CD8-positive, alpha-beta memory T cell (primary cell): Measurements from ENCODE around the gene TRPM8. TPM values are rescaled to one million over a fixed set of nuclear protein-coding genes. Genes with fewer than 3 reads are reported as not detected.
A peak's percentile ranks its signal among the peaks of the same experiment; 100 is the strongest.

Experiments used
- CTCF ChIA-PET: fragments of 350-600 bp; sonication (Branson Sonifier 250); formaldehyde crosslinking; loops from one replicate; lab custom pipeline; 2021; ENCODE audit warnings: antibody characterized with exemption; lab: Charles Lee
- POLR2A ChIA-PET: fragments of 350-600 bp; sonication (Branson Sonifier 250); formaldehyde crosslinking; loops from one replicate; lab custom pipeline; 2021; ENCODE audit warnings: antibody characterized with exemption; lab: Charles Lee
- DNase-seq, 5 donors: peaks; one replicate each; pipeline versions ENCODE4 v3.0.0 to v3.0.0-alpha.2; 2020 to 2022; ENCODE audit warnings: mixed read lengths in 1 of 5
- H3K27ac ChIP-seq: one replicate; pipeline ENCODE4 v1.7.0; 2013; ENCODE audit warnings: low read depth, mild to moderate bottlenecking, low read length, moderate library complexity
- H3K27me3 ChIP-seq: 2 replicates; pipeline ENCODE4 v1.7.0; 2013; ENCODE audit warnings: low read length, mild to moderate bottlenecking; ENCODE audit not compliant: insufficient read depth, poor library complexity, severe bottlenecking
- H3K36me3 ChIP-seq: 2 replicates; pipeline ENCODE4 v1.7.0; 2013; ENCODE audit warnings: mild to moderate bottlenecking, low read length, moderate library complexity; ENCODE audit not compliant: insufficient read depth
- H3K4me1 ChIP-seq: 2 replicates; pipeline ENCODE4 v1.7.0; 2013; ENCODE audit warnings: mild to moderate bottlenecking, low read length, moderate library complexity; ENCODE audit not compliant: insufficient read depth
- H3K4me3 ChIP-seq: 2 replicates; pipeline ENCODE4 v1.7.0; 2013; ENCODE audit warnings: mild to moderate bottlenecking, low read length
- H3K9me3 ChIP-seq: 2 replicates; pipeline ENCODE4 v1.7.0; 2013; ENCODE audit warnings: mild to moderate bottlenecking, low read length
- H3K27ac Mint-ChIP-seq, 8 donors: one replicate each; pipeline ENCODE4 v1.8.0; 2020 to 2021; ENCODE audit warnings: mixed read lengths in 8 of 8, mild to moderate bottlenecking in 6 of 8, inconsistent platforms in 3 of 8, moderate library complexity in 3 of 8
- H3K27me3 Mint-ChIP-seq, 2 donors: one replicate each; pipeline ENCODE4 v1.8.0; 2020 to 2021; ENCODE audit warnings: mixed read lengths in 2 of 2, mild to moderate bottlenecking in 1 of 2, moderate library complexity in 1 of 2
- H3K36me3 Mint-ChIP-seq, 3 donors: one replicate each; pipeline ENCODE4 v1.8.0; 2020 to 2021; ENCODE audit warnings: mixed read lengths in 3 of 3, inconsistent platforms in 1 of 3, mild to moderate bottlenecking in 1 of 3
- H3K4me1 Mint-ChIP-seq, 3 donors: one replicate each; pipeline ENCODE4 v1.8.0; 2020 to 2021; ENCODE audit warnings: mixed read lengths in 3 of 3, inconsistent platforms in 1 of 3, mild to moderate bottlenecking in 1 of 3
- H3K4me3 Mint-ChIP-seq, 7 donors: one replicate each; pipeline ENCODE4 v1.8.0; 2020 to 2021; ENCODE audit warnings: mixed read lengths in 7 of 7, mild to moderate bottlenecking in 6 of 7, moderate library complexity in 4 of 7, inconsistent platforms in 2 of 7
- H3K9me3 Mint-ChIP-seq, 5 donors: one replicate each; pipeline ENCODE4 v1.8.0; 2020 to 2022; ENCODE audit warnings: mixed read lengths in 5 of 5, mild to moderate bottlenecking in 3 of 5, moderate library complexity in 2 of 5, inconsistent platforms in 1 of 5
- polyA plus RNA-seq: library from polyadenylated mRNA; unstranded; fragments of 300-500 nt; fragmentation: Illumina TruSeq; gene quantifications from one replicate; pipeline ENCODE4 v1.2.3, GENCODE V29; 2021
- total RNA-seq, 2 experiments: library from RNA; stranded (reverse); gene quantifications; one replicate each; pipeline ENCODE4 v1.2.3, GENCODE V29; 2021

Gene TRPM8
- total and polyA plus RNA-seq, 3 experiments from 2014 or later: not detected

DNA sequence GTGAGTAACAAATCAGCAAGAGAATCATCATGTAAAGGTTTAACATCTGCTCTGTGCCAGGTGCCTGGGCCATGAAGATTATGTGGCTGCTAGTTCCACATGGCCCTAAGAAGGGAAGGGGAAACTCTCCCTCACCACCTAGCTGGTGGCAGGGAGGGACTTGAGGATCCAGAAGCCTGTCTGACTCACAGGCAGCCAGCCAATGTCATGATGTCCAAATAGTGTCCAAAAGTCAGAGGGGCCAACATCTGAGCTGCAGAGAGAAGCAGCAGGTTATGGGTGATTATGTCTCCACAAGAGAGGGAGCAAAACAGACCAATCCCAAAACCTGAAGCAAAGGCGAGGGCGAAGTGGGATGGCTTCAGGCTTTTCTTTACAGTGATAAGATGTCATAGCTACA is 71.4 kb downstream of the TRPM8 start:
- no peak overlapping the region for H3K27ac ChIP-seq
- no peak overlapping the region for H3K4me3 ChIP-seq
- CTCF ChIA-PET: interaction anchor here (1.8 kb wide), 1 partner anchor 11 kb away, joined by 9 read pairs; no protein-coding TSS in a partner anchor
- DNase-seq: no peak
- H3K4me1 ChIP-seq: peaks cover 39% of the 10 kb centered on the region
- Mint-ChIP-seq H3K27me3 (no peaks in the 10 kb centered on the region), H3K36me3 (peaks cover 8 to 49% (median 18%) of the 10 kb centered on the region in 3 donors), H3K4me1 (peaks cover 52 to 63% (median 56%) of the 10 kb centered on the region in 3 donors), H3K9me3 (peaks cover 19 to 42% (median 25%) of the 10 kb centered on the region in 5 donors), H3K27ac (peak overlapping the region in 5 of 8 donors; percentile 64 to 81 (median 70)), H3K4me3 (peak overlapping the region in 4 of 7 donors; percentile 11 to 56 (median 39))
- POLR2A ChIA-PET: no interaction called here
- H3K36me3 ChIP-seq: no peaks in the 10 kb centered on the region
- no peaks in the 10 kb centered on the region for H3K27me3 ChIP-seq
- peaks cover 16% of the 10 kb centered on the region for H3K9me3 ChIP-seq

DNA sequence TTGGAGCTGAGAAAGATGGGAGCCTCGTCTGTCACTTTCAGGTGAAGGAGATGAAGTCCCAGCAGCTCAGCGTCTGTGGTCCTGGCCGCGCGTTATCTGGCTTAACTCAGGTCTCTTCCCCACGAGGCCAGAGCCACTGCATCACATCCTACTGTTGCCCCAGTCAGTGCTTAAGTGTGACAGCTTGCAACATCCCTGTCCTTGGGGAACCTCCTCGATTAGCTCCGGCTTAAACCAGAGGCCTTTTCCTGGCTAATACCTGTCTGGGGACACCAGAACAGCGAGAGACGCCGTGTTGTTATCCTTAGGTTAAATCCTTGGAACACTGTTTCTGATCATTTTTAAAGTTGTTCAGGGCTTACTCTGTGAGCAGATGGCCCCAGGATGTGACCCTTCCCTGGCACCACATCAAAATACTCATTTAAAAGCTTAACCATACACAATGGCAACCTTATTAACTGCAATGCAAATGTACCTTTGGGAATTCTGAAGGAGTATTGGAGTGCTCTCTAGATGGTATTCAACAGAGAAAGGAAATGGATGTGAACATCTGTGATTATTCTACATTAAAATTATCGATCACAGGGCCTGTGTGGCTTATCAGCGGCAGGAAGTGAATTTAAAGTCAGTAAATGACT is 72.2 kb downstream of the TRPM8 start:
- DNase-seq: no peak
- Histone ChIP-seq H3K27ac (no peak overlapping the region), H3K9me3 (peaks cover 16% of the 10 kb centered on the region), H3K4me3 (peak overlapping the region; percentile 29), H3K36me3 (no peaks in the 10 kb centered on the region), H3K4me1 (peaks cover 39% of the 10 kb centered on the region), H3K27me3 (no peaks in the 10 kb centered on the region)
- Mint-ChIP-seq H3K27me3 (no peaks in the 10 kb centered on the region), H3K36me3 (peaks cover 8 to 49% (median 18%) of the 10 kb centered on the region in 3 donors), H3K27ac (peak overlapping the region in 5 of 8 donors; percentile 47 to 89 (median 78)), H3K4me1 (peaks cover 60 to 69% (median 63%) of the 10 kb centered on the region in 3 donors), H3K9me3 (peaks cover 19 to 40% (median 25%) of the 10 kb centered on the region in 5 donors), H3K4me3 (peak overlapping the region in 2 of 7 donors; percentile 33 to 38)
- CTCF ChIA-PET: interaction anchor here (1.1 to 1.8 kb wide), 3 partner anchors 9 to 13 kb away, joined by 3 to 9 read pairs (median 3); no protein-coding TSS in a partner anchor
- POLR2A ChIA-PET: interaction anchor here (0.6 to 1.1 kb wide), 2 partner anchors 148 to 303 kb away, joined by 7 read pairs; no protein-coding TSS in a partner anchor

- no peaks in the 10 kb centered on the region for H3K27me3 ChIP-seq
- Mint-ChIP-seq H3K27me3 (no peaks in the 10 kb centered on the region), H3K27ac (peak overlapping the region; percentile 61 to 95 (median 83)), H3K9me3 (peaks cover 19 to 35% (median 25%) of the 10 kb centered on the region in 5 donors), H3K4me1 (peaks cover 70 to 72% (median 72%) of the 10 kb centered on the region in 3 donors), H3K4me3 (peak overlapping the region; percentile 10 to 67 (median 62)), H3K36me3 (peaks cover 8 to 43% (median 18%) of the 10 kb centered on the region in 3 donors)
- H3K36me3 ChIP-seq: no peaks in the 10 kb centered on the region
- no peak overlapping the region for H3K27ac ChIP-seq
- H3K4me3 ChIP-seq: peak overlapping the region; percentile 29
- peaks cover 16% of the 10 kb centered on the region for H3K9me3 ChIP-seq
- ChIA-PET CTCF (interaction anchor here (1.0 to 1.8 kb wide), 5 partner anchors 8 to 300 kb away, joined by 3 to 9 read pairs (median 4); no protein-coding TSS in a partner anchor), POLR2A (interaction anchor here (0.6 to 1.1 kb wide), 3 partner anchors 147 to 304 kb away, joined by 3 to 7 read pairs (median 7); no protein-coding TSS in a partner anchor)
- peak; percentile 52 to 86 (median 80) for DNase-seq
- H3K4me1 ChIP-seq: peaks cover 39% of the 10 kb centered on the region
Measured at GRCh38 chr2:233990261-233990798, 73.2 kb downstream of the TRPM8 start.

DNA sequence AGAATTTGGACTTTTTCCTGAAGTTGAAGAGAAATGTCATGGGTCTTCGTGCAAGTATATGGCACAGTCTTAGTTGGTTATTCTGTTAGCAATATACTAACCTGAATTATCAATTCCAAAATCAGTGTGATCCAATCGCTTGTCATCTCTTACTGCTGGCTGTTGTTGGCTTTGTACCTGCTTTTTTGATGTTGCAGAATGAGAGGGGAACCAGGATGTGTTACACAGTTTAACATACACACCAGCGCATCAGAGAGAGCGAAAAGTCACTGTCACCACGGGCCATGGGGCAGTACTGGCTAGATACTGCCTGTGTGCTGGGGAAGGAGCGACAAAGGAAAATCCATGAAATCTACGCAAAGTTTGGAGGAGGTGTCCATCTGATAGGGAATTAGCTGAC is 74.0 kb downstream of the TRPM8 start:
- H3K36me3 Mint-ChIP-seq: peaks cover 8 to 41% (median 18%) of the 10 kb centered on the region in 3 donors
- CTCF ChIA-PET: interaction anchor here (1.3 kb wide), 1 partner anchor 299 kb away, joined by 4 read pairs; no protein-coding TSS in a partner anchor
- POLR2A ChIA-PET: interaction anchor here (0.6 kb wide), 1 partner anchor 303 kb away, joined by 3 read pairs; no protein-coding TSS in a partner anchor
- Histone ChIP-seq H3K27me3 (no peaks in the 10 kb centered on the region), H3K9me3 (peaks cover 16% of the 10 kb centered on the region), H3K27ac (no peak overlapping the region), H3K4me1 (peaks cover 39% of the 10 kb centered on the region), H3K4me3 (peak overlapping the region; percentile 7), H3K36me3 (no peaks in the 10 kb centered on the region)
- DNase-seq: peak in 2 of 5 donors; percentile 19 to 31
- H3K4me1 Mint-ChIP-seq: peaks cover 72 to 81% (median 75%) of the 10 kb centered on the region in 3 donors
- peak overlapping the region; percentile 76 to 95 (median 82) for H3K27ac Mint-ChIP-seq
- H3K9me3 Mint-ChIP-seq: peaks cover 19 to 35% (median 25%) of the 10 kb centered on the region in 5 donors
- no peaks in the 10 kb centered on the region for H3K27me3 Mint-ChIP-seq
- peak overlapping the region in 6 of 7 donors; percentile 52 to 72 (median 64) for H3K4me3 Mint-ChIP-seq

- Histone ChIP-seq H3K4me1 (peaks cover 39% of the 10 kb centered on the region), H3K27ac (no peak overlapping the region)
Measured at GRCh38 chr2:233992513-233993217, 75.5 kb downstream of the TRPM8 start.

DNA sequence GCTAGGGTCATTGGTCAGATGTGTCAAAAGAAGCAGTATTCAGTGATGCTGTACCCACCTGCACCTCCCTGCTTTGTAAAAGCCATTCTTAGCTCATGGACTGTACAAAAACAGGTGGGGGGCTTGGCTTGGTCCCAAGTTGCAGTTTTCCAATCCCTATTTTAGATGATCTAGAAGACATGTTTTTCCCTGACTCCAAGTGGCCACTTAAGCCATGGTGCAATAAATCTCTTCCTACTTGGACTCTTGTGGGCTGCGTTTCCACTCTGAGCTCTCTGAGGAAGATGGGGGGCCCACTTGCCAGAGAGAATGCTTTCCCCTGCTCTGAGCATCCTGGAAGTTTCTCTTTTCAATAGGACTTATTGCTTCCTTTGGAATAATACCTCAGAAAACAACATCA is 76.3 kb downstream of the TRPM8 start:
- peaks cover 42% of the 10 kb centered on the region for H3K4me1 ChIP-seq
- CTCF ChIA-PET: no interaction called here
- Mint-ChIP-seq H3K4me1 (peaks cover 74 to 90% (median 82%) of the 10 kb centered on the region in 3 donors), H3K4me3 (peak overlapping the region in 1 of 7 donors; percentile 43), H3K27me3 (no peaks in the 10 kb centered on the region), H3K9me3 (peaks cover 11 to 23% (median 20%) of the 10 kb centered on the region in 5 donors), H3K27ac (peak overlapping the region in 1 of 8 donors; percentile 65), H3K36me3 (peaks cover 5 to 28% (median 12%) of the 10 kb centered on the region in 3 donors)
- H3K27ac ChIP-seq: no peak overlapping the region
- DNase-seq: no peak
- peaks cover 16% of the 10 kb centered on the region for H3K9me3 ChIP-seq
- POLR2A ChIA-PET: no interaction called here
- H3K36me3 ChIP-seq: no peaks in the 10 kb centered on the region
- H3K27me3 ChIP-seq: no peaks in the 10 kb centered on the region
- H3K4me3 ChIP-seq: no peak overlapping the region

More at GRCh38 chr2:233992513-233993217, 75.5 kb downstream of the TRPM8 start:
- Histone ChIP-seq H3K36me3 (no peaks in the 10 kb centered on the region), H3K9me3 (peaks cover 16% of the 10 kb centered on the region), H3K4me3 (no peak overlapping the region), H3K27me3 (no peaks in the 10 kb centered on the region)
- peaks cover 78 to 94% (median 85%) of the 10 kb centered on the region in 3 donors for H3K4me1 Mint-ChIP-seq
- peaks cover 19 to 31% (median 25%) of the 10 kb centered on the region in 5 donors for H3K9me3 Mint-ChIP-seq
- DNase-seq: no peak
- H3K27ac Mint-ChIP-seq: peak overlapping the region in 6 of 8 donors; percentile 30 to 89 (median 78)
- ChIA-PET POLR2A (no interaction called here), CTCF (interaction anchor here (0.8 kb wide), 1 partner anchor 143 kb away, joined by 3 read pairs; no protein-coding TSS in a partner anchor)
- H3K36me3 Mint-ChIP-seq: peaks cover 8 to 36% (median 18%) of the 10 kb centered on the region in 3 donors
- peak overlapping the region in 1 of 7 donors; percentile 40 for H3K4me3 Mint-ChIP-seq
- no peaks in the 10 kb centered on the region for H3K27me3 Mint-ChIP-seq

DNA sequence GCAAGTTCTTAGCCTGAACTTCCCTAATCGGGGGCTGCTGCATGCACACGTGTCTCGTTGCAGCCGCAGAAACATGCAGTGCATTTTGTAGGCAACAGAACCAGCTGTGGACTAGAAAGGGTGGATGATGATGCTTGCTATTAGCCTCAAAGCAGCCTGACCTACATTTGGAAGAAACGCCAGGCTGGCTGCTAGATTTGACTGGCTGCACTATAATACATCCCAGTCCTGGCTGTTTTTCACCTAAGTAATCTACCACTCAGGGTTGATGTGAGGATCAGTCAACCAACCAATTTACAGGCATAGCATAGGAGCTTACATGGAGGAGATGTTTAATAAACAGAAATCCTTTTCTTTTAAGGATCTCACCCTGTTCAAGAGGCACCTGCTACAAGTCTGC is 77.0 kb downstream of the TRPM8 start:
- no peak overlapping the region for H3K4me3 ChIP-seq
- H3K27me3 Mint-ChIP-seq: no peaks in the 10 kb centered on the region
- peak overlapping the region in 1 of 7 donors; percentile 50 for H3K4me3 Mint-ChIP-seq
- ChIA-PET POLR2A (no interaction called here), CTCF (no interaction called here)
- no peak overlapping the region for H3K27ac ChIP-seq
- no peaks in the 10 kb centered on the region for H3K36me3 ChIP-seq
- peaks cover 12% of the 10 kb centered on the region for H3K9me3 ChIP-seq
- H3K4me1 Mint-ChIP-seq: peaks cover 67 to 86% (median 75%) of the 10 kb centered on the region in 3 donors
- H3K9me3 Mint-ChIP-seq: peaks cover 6 to 16% (median 15%) of the 10 kb centered on the region in 5 donors
- H3K4me1 ChIP-seq: peaks cover 41% of the 10 kb centered on the region
- H3K36me3 Mint-ChIP-seq: peaks cover 2 to 21% (median 7%) of the 10 kb centered on the region in 3 donors
- peak overlapping the region in 4 of 8 donors; percentile 3 to 65 (median 52) for H3K27ac Mint-ChIP-seq
- no peaks in the 10 kb centered on the region for H3K27me3 ChIP-seq
- no peak for DNase-seq
